OCI-LY3 (cell line): ENCODE data around the gene PPIB.

Experiments
- CTCF ChIP-seq: fragments of 200-600, 300-600 bp; sonication (generic); IDR thresholded peaks from 2 replicates; pipeline ENCODE4 v1.5.1; 2014; ENCODE audit warnings: antibody characterized with exemption, low read length, low read depth
- EZH2phosphoT487 ChIP-seq: fragments of 200-600 bp; shearing (Covaris generic); IDR thresholded peaks from 2 replicates; pipeline ENCODE4 v1.6.1; 2018; ENCODE audit warnings: antibody characterized with exemption, mixed run types, low read depth

- TF ChIP-seq CTCF (no peak), EZH2phosphoT487 (no peak)
Observed at GRCh38 chr15:64121614-64122013, 41.2 kb downstream of the PPIB start.
